ENCODE measurements around the gene RANBP3. TPM values are rescaled to one million over a fixed set of nuclear protein-coding genes. Genes with fewer than 3 reads are reported as not detected.

Gene RANBP3
- total RNA-seq, 2 donors from 2014 or later: 81.4 to 112 TPM

DNA sequence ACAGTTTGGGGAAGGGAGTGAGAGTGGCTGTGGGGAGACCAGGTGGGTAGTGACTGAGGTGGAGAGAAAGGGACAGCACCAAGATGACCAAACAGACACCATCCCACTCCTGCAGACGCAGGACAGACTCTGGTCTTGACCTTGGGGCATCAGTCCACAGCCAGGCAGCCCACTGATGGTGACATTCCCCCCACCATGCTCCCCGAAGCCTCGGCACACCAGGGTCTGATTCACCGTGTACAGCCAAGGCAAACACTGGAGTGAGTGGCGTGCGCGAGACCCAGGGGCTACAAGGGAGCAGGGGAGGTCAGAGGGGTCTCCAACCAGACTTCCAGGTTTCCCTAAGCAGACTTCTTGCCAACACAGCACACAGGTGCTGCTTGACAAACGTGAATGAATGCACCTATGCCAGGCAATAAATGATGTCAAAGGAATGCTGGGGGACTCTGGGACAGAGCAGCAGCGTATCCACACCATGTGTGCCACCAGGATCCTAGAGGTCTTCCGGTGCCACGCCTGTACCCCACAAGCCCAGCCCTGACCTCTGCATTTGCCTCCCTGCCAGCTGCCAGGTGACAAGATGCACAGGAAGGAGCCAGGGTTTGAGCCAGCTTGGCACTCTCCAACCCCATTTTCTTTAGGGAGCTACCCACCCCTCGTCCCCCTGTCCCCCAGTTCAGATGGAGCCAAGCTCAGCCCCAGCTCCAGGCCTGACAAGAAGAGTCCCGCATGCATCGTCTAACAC, 18.5 kb downstream of the RANBP3 start:
- Mint-ChIP-seq H3K27ac (peak overlapping the region; percentile 92), H3K27me3 (no peaks in the 10 kb centered on the region), H3K9me3 (no peaks in the 10 kb centered on the region), H3K4me1 (peaks cover 46% of the 10 kb centered on the region), H3K36me3 (ENCODE audit: low read depth) (peaks cover 28% of the 10 kb centered on the region), H3K4me3 (no peak overlapping the region)
- ATAC-seq (replicated peaks): no peak

- Mint-ChIP-seq H3K36me3 (ENCODE audit: low read depth) (peaks cover 29% of the 10 kb centered on the region), H3K4me1 (peaks cover 46% of the 10 kb centered on the region), H3K27me3 (no peaks in the 10 kb centered on the region), H3K27ac (peak overlapping the region; percentile 72), H3K9me3 (no peaks in the 10 kb centered on the region), H3K4me3 (no peak overlapping the region)
- ATAC-seq (replicated peaks): no peak
These were observed 19.2 kb downstream of the RANBP3 start for GRCh38 chr19:5958851-5959122.

DNA sequence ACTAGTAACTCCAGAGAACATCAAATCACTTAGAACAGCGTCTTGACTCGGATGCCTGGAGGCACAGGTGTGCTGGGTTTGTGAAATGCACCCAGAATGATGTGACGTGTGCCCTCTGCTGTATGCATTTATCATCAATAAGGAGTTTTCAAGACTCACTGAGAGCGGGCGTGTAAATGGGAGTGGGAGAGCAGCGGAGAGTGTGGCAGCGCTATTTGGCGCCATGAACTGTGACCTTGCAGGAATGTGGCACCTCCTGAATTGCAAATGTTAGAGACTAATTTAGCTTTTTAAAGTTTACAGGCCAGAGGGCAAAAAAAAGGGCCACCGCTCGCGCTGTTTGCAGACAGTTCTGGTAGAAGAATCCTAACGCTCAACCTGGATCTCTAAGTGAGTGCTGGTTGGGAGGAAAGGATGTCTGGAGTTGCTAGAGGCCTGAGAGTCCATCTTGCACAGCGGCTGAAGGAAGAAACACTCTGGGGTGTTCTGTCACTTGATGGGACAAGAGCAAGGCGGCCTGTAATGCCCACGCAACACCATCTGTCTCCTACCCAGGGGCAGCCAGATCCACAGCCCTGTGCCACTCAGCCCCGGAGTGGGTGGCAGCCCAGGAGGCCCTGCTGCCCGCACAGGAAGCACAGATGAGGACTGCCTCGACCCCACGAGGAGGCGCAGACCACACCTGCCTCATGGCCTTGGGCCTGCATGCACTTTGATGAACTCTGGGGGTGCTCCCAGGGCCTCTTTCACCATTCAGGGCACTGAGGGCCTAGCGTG, 19.7 kb downstream of the RANBP3 start:
- H3K27ac Mint-ChIP-seq: peak overlapping the region; percentile 72
- H3K9me3 Mint-ChIP-seq: no peaks in the 10 kb centered on the region
- peaks cover 47% of the 10 kb centered on the region for H3K4me1 Mint-ChIP-seq
- H3K4me3 Mint-ChIP-seq: no peak overlapping the region
- no peaks in the 10 kb centered on the region for H3K27me3 Mint-ChIP-seq
- H3K36me3 Mint-ChIP-seq (ENCODE audit: low read depth): peaks cover 31% of the 10 kb centered on the region
- no peak for ATAC-seq (replicated peaks)

DNA sequence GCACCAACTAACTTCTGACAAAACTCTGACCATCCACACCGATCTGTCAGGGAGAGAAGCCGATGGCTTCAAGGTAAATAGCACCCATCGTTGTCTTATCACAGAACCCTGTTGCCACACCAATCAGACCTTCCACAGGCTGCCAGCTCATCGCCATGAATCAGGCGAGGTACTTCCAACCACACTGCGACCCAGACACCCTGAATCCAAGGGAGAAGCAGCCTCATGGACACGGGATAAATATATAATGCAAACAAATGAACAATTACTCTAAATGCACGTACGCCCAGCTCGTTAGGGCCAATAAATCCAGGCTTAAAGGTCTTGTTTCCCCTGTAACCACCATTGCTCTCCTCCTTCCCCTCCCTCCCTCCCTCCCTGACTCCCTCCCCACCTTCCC, 20.8 kb downstream of the RANBP3 start:
- no peak for ATAC-seq (replicated peaks)
- Mint-ChIP-seq H3K4me1 (peaks cover 47% of the 10 kb centered on the region), H3K36me3 (ENCODE audit: low read depth) (peaks cover 34% of the 10 kb centered on the region), H3K27ac (peak overlapping the region; percentile 94), H3K9me3 (no peaks in the 10 kb centered on the region), H3K27me3 (no peaks in the 10 kb centered on the region), H3K4me3 (no peak overlapping the region)

DNA sequence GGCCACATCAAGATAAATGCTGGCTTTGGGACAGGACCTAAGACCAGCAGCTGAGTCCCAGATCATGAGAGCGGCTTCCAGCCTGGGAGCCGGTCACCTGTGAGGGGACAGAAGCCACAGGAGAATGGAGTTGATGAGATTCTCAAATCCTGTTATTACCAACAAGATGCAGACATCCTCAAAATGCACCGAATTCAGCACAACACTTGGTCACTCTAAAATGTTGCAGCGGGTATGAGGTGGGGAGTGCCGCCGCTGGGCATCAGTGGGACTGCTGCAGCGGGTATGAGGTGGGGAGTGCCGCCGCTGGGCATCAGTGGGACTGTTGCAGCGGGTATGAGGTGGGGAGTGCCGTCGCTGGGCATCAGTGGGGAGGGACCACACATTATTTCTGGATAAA, 21.2 kb downstream of the RANBP3 start:
- Mint-ChIP-seq H3K36me3 (ENCODE audit: low read depth) (peaks cover 30% of the 10 kb centered on the region), H3K4me1 (peaks cover 45% of the 10 kb centered on the region), H3K4me3 (no peak overlapping the region), H3K27ac (peak overlapping the region; percentile 94), H3K9me3 (no peaks in the 10 kb centered on the region), H3K27me3 (no peaks in the 10 kb centered on the region)
- ATAC-seq (replicated peaks): no peak

- ATAC-seq (replicated peaks): no peak
- Mint-ChIP-seq H3K36me3 (ENCODE audit: low read depth) (peaks cover 33% of the 10 kb centered on the region), H3K4me1 (peaks cover 46% of the 10 kb centered on the region), H3K4me3 (no peak overlapping the region), H3K9me3 (no peaks in the 10 kb centered on the region), H3K27ac (peak overlapping the region; percentile 94), H3K27me3 (no peaks in the 10 kb centered on the region)
These were observed 21.6 kb downstream of the RANBP3 start for GRCh38 chr19:5956323-5956722.

DNA sequence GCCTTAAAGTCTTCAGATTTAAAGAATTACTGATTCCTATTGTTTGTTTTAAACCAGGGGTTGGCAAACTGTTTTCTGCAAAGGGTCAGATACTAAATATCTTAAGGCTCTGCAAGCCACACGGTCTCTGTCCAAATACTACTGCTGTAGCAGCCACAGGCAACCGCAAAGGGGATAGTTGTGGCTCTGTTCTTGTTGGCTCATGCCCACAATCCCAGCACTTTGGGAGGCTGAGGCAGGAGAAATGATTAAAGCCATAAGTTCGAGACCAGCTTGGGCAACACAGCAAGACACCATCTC, 22.4 kb downstream of the RANBP3 start:
- Mint-ChIP-seq H3K4me3 (peak overlapping the region; percentile 84), H3K9me3 (no peaks in the 10 kb centered on the region), H3K4me1 (peaks cover 48% of the 10 kb centered on the region), H3K27me3 (no peaks in the 10 kb centered on the region), H3K36me3 (ENCODE audit: low read depth) (peaks cover 40% of the 10 kb centered on the region), H3K27ac (peak overlapping the region; percentile 94)
- ATAC-seq (replicated peaks): no peak

DNA sequence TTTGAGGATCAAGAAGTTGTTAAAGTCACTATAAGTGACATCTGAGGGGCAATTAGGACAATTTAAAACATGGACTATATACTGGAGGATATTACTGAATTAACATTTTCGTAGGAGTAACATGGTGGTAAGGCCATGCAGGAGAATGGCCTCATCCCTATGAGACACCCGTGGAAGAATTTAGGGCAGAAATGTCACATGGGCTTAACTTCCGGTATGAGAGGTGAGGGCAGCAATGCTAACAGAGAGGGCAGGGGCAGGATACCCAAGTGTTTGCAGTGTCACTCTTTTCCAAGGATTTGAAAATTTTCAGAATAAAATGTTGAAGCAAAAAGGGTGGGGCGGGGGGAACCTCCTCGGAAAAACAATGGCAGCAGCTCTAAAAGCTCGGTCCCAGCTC, 23.6 kb downstream of the RANBP3 start:
- peaks cover 56% of the 10 kb centered on the region for H3K4me1 Mint-ChIP-seq
- peak overlapping the region; percentile 84 for H3K4me3 Mint-ChIP-seq
- ATAC-seq (replicated peaks): no peak
- peak overlapping the region; percentile 94 for H3K27ac Mint-ChIP-seq
- H3K27me3 Mint-ChIP-seq: no peaks in the 10 kb centered on the region
- H3K36me3 Mint-ChIP-seq (ENCODE audit: low read depth): peaks cover 52% of the 10 kb centered on the region
- no peaks in the 10 kb centered on the region for H3K9me3 Mint-ChIP-seq

- Mint-ChIP-seq H3K27me3 (no peaks in the 10 kb centered on the region), H3K27ac (peak overlapping the region; percentile 94), H3K9me3 (no peaks in the 10 kb centered on the region), H3K36me3 (ENCODE audit: low read depth) (peaks cover 57% of the 10 kb centered on the region), H3K4me1 (peaks cover 61% of the 10 kb centered on the region), H3K4me3 (peak overlapping the region; percentile 84)
- ATAC-seq (replicated peaks): peak; percentile 66
These were observed 24.2 kb downstream of the RANBP3 start for GRCh38 chr19:5953680-5954213.

DNA sequence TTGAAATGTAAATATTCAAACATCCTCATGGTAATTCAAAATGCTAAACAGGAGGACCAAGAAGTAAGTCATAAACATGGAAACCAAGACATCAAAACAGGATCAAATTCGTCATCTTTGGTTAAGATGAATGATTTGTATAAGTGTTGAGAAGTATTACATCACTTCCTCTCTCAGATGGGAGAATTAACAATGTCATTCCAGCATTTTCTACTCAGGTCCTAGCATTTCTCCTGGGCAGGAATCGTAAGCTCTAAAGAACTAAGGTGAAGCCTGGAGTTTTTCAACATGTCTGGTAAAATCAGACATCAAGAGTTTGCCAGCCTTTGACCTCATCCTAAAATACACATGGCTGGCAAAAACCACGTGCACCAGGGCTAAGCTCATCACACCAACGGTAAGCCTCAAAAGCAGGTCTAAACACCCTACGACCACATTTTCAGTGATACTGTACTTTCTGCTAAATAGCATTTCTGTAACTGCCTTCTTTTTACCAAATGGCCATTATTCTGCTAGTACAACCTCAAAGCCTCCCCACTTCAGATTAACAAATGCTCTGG, 24.8 kb downstream of the RANBP3 start:
- H3K36me3 Mint-ChIP-seq (ENCODE audit: low read depth): peaks cover 60% of the 10 kb centered on the region
- H3K4me1 Mint-ChIP-seq: peaks cover 63% of the 10 kb centered on the region
- H3K27ac Mint-ChIP-seq: peak overlapping the region; percentile 94
- H3K27me3 Mint-ChIP-seq: no peaks in the 10 kb centered on the region
- peak overlapping the region; percentile 84 for H3K4me3 Mint-ChIP-seq
- ATAC-seq (replicated peaks): peak; percentile 36
- no peaks in the 10 kb centered on the region for H3K9me3 Mint-ChIP-seq

GRCh38 chr19:5952193-5953029, 25.5 kb downstream of the RANBP3 start:
- Mint-ChIP-seq H3K27me3 (no peaks in the 10 kb centered on the region), H3K4me1 (peaks cover 65% of the 10 kb centered on the region), H3K9me3 (no peaks in the 10 kb centered on the region), H3K27ac (peak overlapping the region; percentile 94), H3K36me3 (ENCODE audit: low read depth) (peaks cover 63% of the 10 kb centered on the region), H3K4me3 (peak overlapping the region; percentile 84)
- no peak for ATAC-seq (replicated peaks)

DNA sequence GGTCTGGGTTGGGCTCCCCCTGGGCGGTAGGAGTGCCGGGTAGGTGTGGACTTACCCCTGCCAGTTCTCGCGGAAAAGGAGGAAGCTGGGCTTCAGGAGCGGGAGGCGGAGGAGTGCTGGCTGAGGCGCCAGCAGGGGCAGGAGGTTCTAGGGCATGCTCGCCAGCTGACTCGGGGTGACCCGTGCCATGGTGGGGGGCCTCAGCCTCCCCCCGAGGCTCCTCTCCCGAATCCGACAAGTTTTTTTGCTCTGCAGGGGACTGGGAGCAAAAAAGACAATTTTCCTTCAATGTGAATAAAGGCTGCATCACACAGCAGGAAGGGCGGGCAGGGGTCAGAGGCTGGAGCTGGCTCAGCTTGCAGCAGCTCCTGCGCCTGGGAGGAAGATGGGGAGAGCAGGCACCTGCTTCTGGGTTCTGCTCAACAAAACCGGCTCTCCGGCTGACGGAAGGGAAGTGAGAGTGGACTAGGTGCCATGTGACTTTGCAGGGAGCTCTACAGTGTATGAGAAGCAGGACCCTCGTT, 26.5 kb downstream of the RANBP3 start:
- ATAC-seq (replicated peaks): no peak
- peak overlapping the region; percentile 94 for H3K27ac Mint-ChIP-seq
- no peaks in the 10 kb centered on the region for H3K27me3 Mint-ChIP-seq
- H3K4me1 Mint-ChIP-seq: peaks cover 64% of the 10 kb centered on the region
- H3K9me3 Mint-ChIP-seq: no peaks in the 10 kb centered on the region
- peaks cover 58% of the 10 kb centered on the region for H3K36me3 Mint-ChIP-seq (ENCODE audit: low read depth)
- H3K4me3 Mint-ChIP-seq: peak overlapping the region; percentile 79

DNA sequence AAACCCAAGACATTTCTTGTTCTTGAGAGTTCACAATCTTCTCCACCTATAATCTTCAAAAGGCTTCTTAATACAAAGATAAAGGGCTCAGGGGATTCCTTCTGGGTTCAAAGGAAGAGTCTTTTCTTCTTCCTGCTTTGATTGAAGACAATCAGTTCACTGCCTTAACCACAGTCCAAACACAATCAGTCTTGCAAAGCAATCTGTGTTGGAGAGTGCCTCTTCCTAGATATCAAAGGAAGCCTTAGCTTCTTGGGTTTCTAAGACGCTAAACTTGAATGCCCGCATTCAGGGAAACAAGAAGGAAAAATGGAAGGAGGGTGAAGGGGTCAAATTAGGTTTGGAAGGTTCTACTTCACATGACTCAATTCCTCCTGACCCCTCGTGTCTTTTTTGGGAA, 27.2 kb downstream of the RANBP3 start:
- Mint-ChIP-seq H3K4me1 (peaks cover 60% of the 10 kb centered on the region), H3K4me3 (peak overlapping the region; percentile 79), H3K36me3 (ENCODE audit: low read depth) (peaks cover 63% of the 10 kb centered on the region), H3K9me3 (no peaks in the 10 kb centered on the region), H3K27me3 (no peaks in the 10 kb centered on the region), H3K27ac (peak overlapping the region; percentile 94)
- ATAC-seq (replicated peaks): no peak

- Mint-ChIP-seq H3K27me3 (no peaks in the 10 kb centered on the region), H3K36me3 (ENCODE audit: low read depth) (peaks cover 69% of the 10 kb centered on the region), H3K27ac (peak overlapping the region; percentile 94), H3K9me3 (no peaks in the 10 kb centered on the region), H3K4me1 (peaks cover 66% of the 10 kb centered on the region), H3K4me3 (peak overlapping the region; percentile 79)
- ATAC-seq (replicated peaks): peak; percentile 53
These were observed 28.1 kb downstream of the RANBP3 start for GRCh38 chr19:5949792-5950305.
